ENCODE data around the gene SMARCA1.

GRCh38 chrX:129450123-129450522 lies 73.2 kb downstream of the SMARCA1 start:
- TF ChIP-seq ZNF274 (IDR thresholded peaks at IDR 0.05; ENCODE audit: low read depth, low read length): no peak
- TF ChIP-seq YY1 (IDR thresholded peaks at IDR 0.05; ENCODE audit: insufficient read depth, insufficient read length): no peak
- TF ChIP-seq SUZ12 (IDR thresholded peaks at IDR 0.05; ENCODE audit: extremely low read depth, insufficient read depth, insufficient read length): no peak

Data from NT2/D1 (cell line).